GM12878 (cell line): Measurements from ENCODE around the gene ZNF260. TPM values are rescaled to one million over a fixed set of nuclear protein-coding genes. Genes with fewer than 3 reads are reported as not detected.

ENCODE experiments used
- ATAC-seq: fragments of 200-7000 bp; cut with Tn5 transposase; 3 replicates; pipeline ENCODE4 v1.9.1; 2020; ENCODE audit warnings: mild to moderate bottlenecking, moderate library complexity
- BruUV-seq: library from RNA; stranded (reverse); fragments of 400-500 nt; replicated peaks from 2 replicates; lab custom pipeline; 2021; lab: Mats Ljungman, UMichigan
- CTCF ChIA-PET: fragments of 300-600 bp; sonication (Branson Sonifier 250); formaldehyde crosslinking; extraction: SDS; loops from one replicate; lab custom pipeline; 2021; ENCODE audit warnings: inconsistent platforms; lab: Yijun Ruan, JAX
- POLR2A ChIA-PET: fragments of 350-600 bp; formaldehyde crosslinking; extraction: SDS; loops from one replicate; lab custom pipeline; 2021; ENCODE audit warnings: inconsistent platforms; lab: Charles Lee
- RAD21 ChIA-PET: fragments of 300-600 bp; sonication (Branson Sonifier 250); formaldehyde crosslinking; loops from one replicate; lab custom pipeline; 2023; ENCODE audit warnings: antibody characterized with exemption; ENCODE audit not compliant: unreplicated experiment; lab: Charles Lee
- SMC1A ChIA-PET: fragments of 300-600 bp; sonication (Branson Sonifier 250); formaldehyde crosslinking; loops from one replicate; lab custom pipeline; 2023; ENCODE audit not compliant: unreplicated experiment, uncharacterized antibody; lab: Charles Lee
- DNase-seq: peaks from one replicate; pipeline ENCODE4 v3.0.0-alpha.2; 2011; ENCODE audit warnings: low read depth, low spot score
- FAIRE-seq: peaks from 3 replicates; lab custom pipeline; 2011; peaks lifted over from hg19 to GRCh38; lab: Jason Lieb, UNC
- H2AFZ ChIP-seq: 2 replicates; pipeline ENCODE4 v1.6.0; 2011; ENCODE audit warnings: low read depth, low read length, control low read depth; ENCODE audit not compliant: control insufficient read depth
- H3K27ac ChIP-seq: 2 replicates; pipeline ENCODE4 v1.5.1; 2011; ENCODE audit warnings: control low read depth; ENCODE audit not compliant: control insufficient read depth, insufficient read depth
- H3K27me3 ChIP-seq, 2 experiments: replicated peaks in 1 of 2; 2 replicates each; pipeline versions ENCODE4 v1.6.0 to v1.6.1; 2011; ENCODE audit warnings: low read length in 1 of 2; ENCODE audit not compliant: control insufficient read depth in 2 of 2, insufficient read depth in 2 of 2
- H3K36me3 ChIP-seq, 2 experiments: 2 replicates each; pipeline ENCODE4 v1.5.1; 2011; ENCODE audit warnings: low read length in 1 of 2; ENCODE audit not compliant: control insufficient read depth in 2 of 2, insufficient read depth in 2 of 2
- H3K4me1 ChIP-seq: 2 replicates; pipeline ENCODE4 v1.6.1; 2011; ENCODE audit warnings: mild to moderate bottlenecking, low read length, moderate library complexity, mixed read lengths; ENCODE audit not compliant: control insufficient read depth, insufficient read depth
- H3K4me2 ChIP-seq: 2 replicates; pipeline ENCODE4 v1.6.0; 2011; ENCODE audit warnings: control low read depth; ENCODE audit not compliant: control insufficient read depth, insufficient read depth
- H3K4me3 ChIP-seq: fragments of 200-600 bp; sonication (generic); 2 replicates; pipeline ENCODE4 v1.5.1; 2016
- H3K79me2 ChIP-seq: 2 replicates; pipeline ENCODE4 v1.6.0; 2011; ENCODE audit warnings: low read length; ENCODE audit not compliant: control insufficient read depth, insufficient read depth
- H3K9ac ChIP-seq: 2 replicates; pipeline ENCODE4 v1.8.0; 2011; ENCODE audit warnings: low read length, control low read depth, mixed read lengths; ENCODE audit not compliant: control insufficient read depth, insufficient read depth
- H3K9me3 ChIP-seq: replicated peaks from 3 replicates; pipeline ENCODE4 v1.5.1; 2011; ENCODE audit warnings: mild to moderate bottlenecking, low read length; ENCODE audit not compliant: control insufficient read depth, insufficient read depth
- H4K20me1 ChIP-seq: 2 replicates; pipeline ENCODE4 v1.6.0; 2011; ENCODE audit not compliant: control insufficient read depth, insufficient read depth
- CBX3 ChIP-seq: fragments of 200-600 bp; sonication (generic); IDR thresholded peaks from 2 replicates; pipeline ENCODE4 v1.6.1; 2016; ENCODE audit warnings: low read depth, borderline replicate concordance
- ELK1 ChIP-seq: IDR thresholded peaks from 2 replicates; pipeline ENCODE4 v1.6.1; 2012; ENCODE audit warnings: low read depth, low read length, improper control_type of control experiment
- FOXM1 ChIP-seq: IDR thresholded peaks from 2 replicates; pipeline ENCODE4 v1.6.1; 2012; ENCODE audit warnings: low read depth, mild to moderate bottlenecking, inconsistent platforms, low read length, moderate library complexity
- HDAC2 ChIP-seq: fragments of 200-600 bp; sonication (generic); IDR thresholded peaks from 2 replicates; pipeline ENCODE4 v1.6.1; 2017
- IKZF2 ChIP-seq, 2 experiments: fragments of 450-650 bp; IDR thresholded peaks; 2 replicates each; pipeline ENCODE4 v1.6.1; 2017; ENCODE audit warnings: mild to moderate bottlenecking in 2 of 2, moderate library complexity in 2 of 2
- POU2F2 ChIP-seq: IDR thresholded peaks from 3 replicates; pipeline ENCODE4 v1.6.1; 2011; ENCODE audit warnings: low read depth, mild to moderate bottlenecking, low read length, borderline replicate concordance
- SMC3 ChIP-seq: IDR thresholded peaks from 2 replicates; pipeline ENCODE4 v1.6.1; 2011; ENCODE audit warnings: low read length, improper control_type of control experiment, borderline replicate concordance
- TARDBP ChIP-seq: IDR thresholded peaks from 2 replicates; pipeline ENCODE4 v1.6.1; 2016; ENCODE audit warnings: borderline replicate concordance
- WGBS: methylation state at CpG from one replicate; pipeline ENCODE4 v1.1.6; 2016; ENCODE audit warnings: low lambda C conversion rate; ENCODE audit not compliant: insufficient replicate concordance, insufficient coverage; ENCODE audit errors: missing lambda C conversion rate; 5-methylcytosine and 5-hydroxymethylcytosine counted together
- in situ Hi-C: fragments of 300-500 bp; cut with MboI; formaldehyde crosslinking; loops from 9 replicates; pipeline ENCODE4 v1.14.3; 2018; ENCODE audit warnings: mixed read lengths
- intact Hi-C: fragments of 100-400 bp; cut with micrococcal nuclease; formaldehyde crosslinking; loops from one replicate; pipeline ENCODE4 v1.14.2; 2022; ENCODE audit not compliant: unreplicated experiment
- polyA plus RNA-seq, 11 experiments: library from polyadenylated mRNA; depleted of rRNA in 4 of 11; unstranded in 6 of 11; stranded (reverse) in 5 of 11; fragments of >200 nt; fragmentation: Nextera tagmentation in 4 of 11; fragmentation: Illumina TruSeq in 1 of 11; extraction: Ambion mirVana in 4 of 11; extraction: Trizol in 1 of 11; gene quantifications; 1 replicate in 1 of 11; 2 replicates in 10 of 11; pipeline versions ENCODE4 v1.2.1 to v1.2.3, GENCODE V29; 2011 to 2016; ENCODE audit warnings: inconsistent platforms in 2 of 11, missing spikeins in 2 of 11, low read depth in 1 of 11
- total RNA-seq, 4 experiments: library from RNA; depleted of rRNA in 3 of 4; stranded (reverse); fragments of >200 nt in 3 of 4; fragmentation: Illumina TruSeq in 1 of 4; extraction: Trizol in 1 of 4; gene quantifications; 2 replicates each; pipeline versions ENCODE4 v1.2.1 to v1.2.3, GENCODE V29; 2013 to 2021
- TF ChIP-seq, protein P1 (sequence below): fragments of 450-650 bp; formaldehyde crosslinking; IDR thresholded peaks from 2 replicates; pipeline ENCODE4 v1.5.0; 2022; ENCODE audit warnings: mild to moderate bottlenecking, missing genetic modification characterization

ZNF260 gene
- total and polyA plus RNA-seq, 10 of the 15 experiments (the other 5 are each of a cell fraction or from before 2014, with no cell fraction given), result 1.9 to 9.7 (median 7.1) TPM

GRCh38 chr19:36574741-36575140, 46.7 kb upstream of the ZNF260 start:
- no peaks in the 10 kb centered on the region for H3K4me1 ChIP-seq
- H3K27me3 ChIP-seq, result no peaks in the 10 kb centered on the region
- DNase-seq (no peak), FAIRE-seq (no peak), ATAC-seq (no peak)
- peaks cover 2 to 12% of the 10 kb centered on the region in 2 experiments; a peak in 3 of 4 replicates for H3K36me3 ChIP-seq
- peak overlapping the region; percentile 17 for H3K4me2 ChIP-seq
- H3K4me3 ChIP-seq, result peak overlapping the region; percentile 91
- H3K9ac ChIP-seq, result no peak overlapping the region
- H4K20me1 ChIP-seq, result no peaks in the 10 kb centered on the region
- intact Hi-C loops, result no loop called here
- RAD21 ChIA-PET, result no interaction called here
- 94% methylated on average over 2 of the region's 2 CpGs for WGBS
- POLR2A ChIA-PET, result no interaction called here
- SMC1A ChIA-PET, result no interaction called here
- peaks cover 22% of the 10 kb centered on the region for H3K79me2 ChIP-seq
- CTCF ChIA-PET, result no interaction called here
- H2AFZ ChIP-seq, result no peak overlapping the region
- H3K9me3 ChIP-seq, result peaks cover 9% of the 10 kb centered on the region
- peak overlapping the region; percentile 22; the same call in 1 of the 2 replicates for H3K27ac ChIP-seq
- TF ChIP-seq SMC3 (no peak), POU2F2 (no peak), FOXM1 (no peak), HDAC2 (no peak), TARDBP (no peak), ELK1 (no peak), IKZF2 (IDR thresholded peaks at IDR 0.05) (no peak), CBX3 (no peak)
- TF ChIP-seq, protein P1, sequence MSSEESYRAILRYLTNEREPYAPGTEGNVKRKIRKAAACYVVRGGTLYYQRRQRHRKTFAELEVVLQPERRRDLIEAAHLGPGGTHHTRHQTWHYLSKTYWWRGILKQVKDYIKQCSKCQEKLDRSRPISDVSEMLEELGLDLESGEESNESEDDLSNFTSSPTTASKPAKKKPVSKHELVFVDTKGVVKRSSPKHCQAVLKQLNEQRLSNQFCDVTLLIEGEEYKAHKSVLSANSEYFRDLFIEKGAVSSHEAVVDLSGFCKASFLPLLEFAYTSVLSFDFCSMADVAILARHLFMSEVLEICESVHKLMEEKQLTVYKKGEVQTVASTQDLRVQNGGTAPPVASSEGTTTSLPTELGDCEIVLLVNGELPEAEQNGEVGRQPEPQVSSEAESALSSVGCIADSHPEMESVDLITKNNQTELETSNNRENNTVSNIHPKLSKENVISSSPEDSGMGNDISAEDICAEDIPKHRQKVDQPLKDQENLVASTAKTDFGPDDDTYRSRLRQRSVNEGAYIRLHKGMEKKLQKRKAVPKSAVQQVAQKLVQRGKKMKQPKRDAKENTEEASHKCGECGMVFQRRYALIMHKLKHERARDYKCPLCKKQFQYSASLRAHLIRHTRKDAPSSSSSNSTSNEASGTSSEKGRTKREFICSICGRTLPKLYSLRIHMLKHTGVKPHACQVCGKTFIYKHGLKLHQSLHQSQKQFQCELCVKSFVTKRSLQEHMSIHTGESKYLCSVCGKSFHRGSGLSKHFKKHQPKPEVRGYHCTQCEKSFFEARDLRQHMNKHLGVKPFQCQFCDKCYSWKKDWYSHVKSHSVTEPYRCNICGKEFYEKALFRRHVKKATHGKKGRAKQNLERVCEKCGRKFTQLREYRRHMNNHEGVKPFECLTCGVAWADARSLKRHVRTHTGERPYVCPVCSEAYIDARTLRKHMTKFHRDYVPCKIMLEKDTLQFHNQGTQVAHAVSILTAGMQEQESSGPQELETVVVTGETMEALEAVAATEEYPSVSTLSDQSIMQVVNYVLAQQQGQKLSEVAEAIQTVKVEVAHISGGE (CRISPR knock-in tag), result no peak
- in situ Hi-C loops, result no loop called here
- BruUV-seq, result no TSS peak
